Measurements from ENCODE around the gene ST7L. TPM values are rescaled to one million over a fixed set of nuclear protein-coding genes. Genes with fewer than 3 reads are reported as not detected.

Gene ST7L
- polyA plus RNA-seq, 1 donor (not counting 4 experiments of a cell fraction or from before 2014, with no cell fraction given): 13.4 TPM

GRCh38 chr1:112501810-112502641, 116.9 kb downstream of the ST7L start:
- H3K4me1 ChIP-seq (ENCODE audit: control insufficient read depth, extremely low read depth, insufficient read depth, low read length): peaks cover 10% of the 10 kb centered on the region
- H3K4me3 ChIP-seq (ENCODE audit: control insufficient read depth in 2 of 3, extremely low read depth in 1 of 3, insufficient read depth in 2 of 3, low read depth in 1 of 3, low read length in 3 of 3): peak overlapping the region; percentile 36 to 59 (median 58)
- H3K27me3 ChIP-seq (ENCODE audit: control insufficient read depth, extremely low read depth, insufficient read depth, low read length): peaks cover 15% of the 10 kb centered on the region
- H3K9me3 ChIP-seq (ENCODE audit: control insufficient read depth, low read depth, low read length): no peaks in the 10 kb centered on the region
- DNase-seq (ENCODE audit: low read depth, low spot score) (no peak), FAIRE-seq (no peak)
- peak overlapping the region; percentile 83 for H3K4me2 ChIP-seq (ENCODE audit: control insufficient read depth, extremely low read depth, insufficient read depth, low read depth, low read length)
- H3K27ac ChIP-seq (ENCODE audit: control insufficient read depth, insufficient read depth, low read length): no peak overlapping the region
- H3K79me2 ChIP-seq (ENCODE audit: control insufficient read depth, insufficient read depth, low read length): no peaks in the 10 kb centered on the region
- TF ChIP-seq EZH2 (IDR thresholded peaks at IDR 0.05; ENCODE audit: low read length): peak; percentile 52
- peak; percentile 56 to 85 (median 84) for TF ChIP-seq CTCF (optimal IDR thresholded peaks at IDR 0.05 in 1 of 3, IDR thresholded peaks at IDR 0.05 in 1 of 3, conservative IDR thresholded peaks at IDR 0.05 in 1 of 3; ENCODE audit: extremely low read depth in 1 of 3, insufficient read depth in 2 of 3, low read length in 3 of 3)
- H3K9me1 ChIP-seq (ENCODE audit: control insufficient read depth, extremely low read depth, insufficient read depth, low read length): no peaks in the 10 kb centered on the region
- dilution Hi-C loops (cut with MboI; ENCODE audit: extremely low pct_ligation_motif_present, low sequenced_read_pairs): no loop called here
- H3K9ac ChIP-seq (ENCODE audit: control insufficient read depth, extremely low read depth, insufficient read depth, low read length): peak overlapping the region; percentile 49
- peak overlapping the region; percentile 77 for H2AFZ ChIP-seq (ENCODE audit: control insufficient read depth, low read length)
- H4K20me1 ChIP-seq (ENCODE audit: control insufficient read depth, extremely low read depth, insufficient read depth, low read length): no peaks in the 10 kb centered on the region
- no peaks in the 10 kb centered on the region for H3K36me3 ChIP-seq (ENCODE audit: control insufficient read depth in 2 of 2, extremely low read depth in 1 of 2, insufficient read depth in 2 of 2, low read length in 2 of 2)

GRCh38 chr1:112496290-112496689, 122.7 kb downstream of the ST7L start:
- no peaks in the 10 kb centered on the region for H3K9me3 ChIP-seq (ENCODE audit: control insufficient read depth, low read depth, low read length)
- H3K9me1 ChIP-seq (ENCODE audit: control insufficient read depth, extremely low read depth, insufficient read depth, low read length): no peaks in the 10 kb centered on the region
- H3K4me1 ChIP-seq (ENCODE audit: control insufficient read depth, extremely low read depth, insufficient read depth, low read length): no peaks in the 10 kb centered on the region
- TF ChIP-seq EZH2 (IDR thresholded peaks at IDR 0.05; ENCODE audit: low read length) (no peak), CTCF (optimal IDR thresholded peaks at IDR 0.05 in 1 of 3, IDR thresholded peaks at IDR 0.05 in 1 of 3, conservative IDR thresholded peaks at IDR 0.05 in 1 of 3; ENCODE audit: extremely low read depth in 1 of 3, insufficient read depth in 2 of 3, low read length in 3 of 3) (no peak)
- H3K27ac ChIP-seq (ENCODE audit: control insufficient read depth, insufficient read depth, low read length): no peak overlapping the region
- no peaks in the 10 kb centered on the region for H3K79me2 ChIP-seq (ENCODE audit: control insufficient read depth, insufficient read depth, low read length)
- dilution Hi-C loops (cut with MboI; ENCODE audit: extremely low pct_ligation_motif_present, low sequenced_read_pairs): no loop called here
- no peak overlapping the region for H3K4me3 ChIP-seq (ENCODE audit: control insufficient read depth in 2 of 3, extremely low read depth in 1 of 3, insufficient read depth in 2 of 3, low read depth in 1 of 3, low read length in 3 of 3)
- FAIRE-seq (no peak), DNase-seq (ENCODE audit: low read depth, low spot score) (no peak)
- no peaks in the 10 kb centered on the region for H3K27me3 ChIP-seq (ENCODE audit: control insufficient read depth, extremely low read depth, insufficient read depth, low read length)
- no peaks in the 10 kb centered on the region for H4K20me1 ChIP-seq (ENCODE audit: control insufficient read depth, extremely low read depth, insufficient read depth, low read length)
- no peak overlapping the region for H3K9ac ChIP-seq (ENCODE audit: control insufficient read depth, extremely low read depth, insufficient read depth, low read length)
- no peak overlapping the region for H2AFZ ChIP-seq (ENCODE audit: control insufficient read depth, low read length)
- no peak overlapping the region for H3K4me2 ChIP-seq (ENCODE audit: control insufficient read depth, extremely low read depth, insufficient read depth, low read depth, low read length)
- H3K36me3 ChIP-seq (ENCODE audit: control insufficient read depth in 2 of 2, extremely low read depth in 1 of 2, insufficient read depth in 2 of 2, low read length in 2 of 2): no peaks in the 10 kb centered on the region

Data from keratinocyte (primary cell).